HG02571 (cell line): ENCODE measurements around the gene RFC1.
"Not testable (repeated sequence)": the region's sequence is repeated elsewhere in the genome, so short reads cannot be mapped to it uniquely, and the experiment has no call there.

Experiments used
- ATAC-seq: cut with Tn5 transposase; IDR thresholded peaks from one replicate; pipeline ENCODE4 v1.9.1; 2021; ENCODE audit warnings: mild to moderate bottlenecking, moderate library complexity; ENCODE audit not compliant: unreplicated experiment

RFC1 gene

DNA sequence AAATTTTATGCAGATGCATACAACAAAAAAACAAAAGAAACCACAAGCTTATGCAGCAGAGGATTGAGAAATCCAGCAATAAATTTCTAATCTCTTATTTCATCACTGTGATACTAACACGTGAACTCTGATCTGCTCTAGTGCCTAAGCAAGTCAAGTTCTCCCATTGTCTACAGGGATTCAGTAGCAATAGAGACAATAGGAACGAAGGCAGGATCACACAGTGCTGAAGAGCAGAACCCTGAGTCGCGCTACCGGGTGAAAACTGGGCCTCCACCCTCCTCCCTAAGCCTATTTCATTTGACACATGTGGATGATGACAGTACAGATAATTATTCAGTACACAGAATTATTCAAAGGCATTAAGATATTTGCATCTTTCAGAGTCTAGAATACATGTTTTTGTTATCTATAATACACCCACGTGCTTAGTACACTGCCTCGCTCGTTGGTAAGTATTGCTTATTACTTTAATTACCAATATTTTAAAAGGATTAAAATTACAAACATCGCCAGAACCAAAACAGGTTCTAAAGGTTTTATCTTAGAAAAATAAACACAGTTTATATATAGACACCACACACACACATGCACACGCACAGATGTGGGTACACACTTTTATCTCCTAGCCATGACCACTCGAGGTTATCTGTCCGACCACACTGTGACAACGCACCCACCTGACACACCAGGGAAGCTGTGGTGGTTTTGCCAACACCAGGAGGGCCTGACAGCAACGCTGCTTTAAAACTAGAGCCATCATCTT lies 60.1 kb downstream of the RFC1 start:
- no peak for ATAC-seq

DNA sequence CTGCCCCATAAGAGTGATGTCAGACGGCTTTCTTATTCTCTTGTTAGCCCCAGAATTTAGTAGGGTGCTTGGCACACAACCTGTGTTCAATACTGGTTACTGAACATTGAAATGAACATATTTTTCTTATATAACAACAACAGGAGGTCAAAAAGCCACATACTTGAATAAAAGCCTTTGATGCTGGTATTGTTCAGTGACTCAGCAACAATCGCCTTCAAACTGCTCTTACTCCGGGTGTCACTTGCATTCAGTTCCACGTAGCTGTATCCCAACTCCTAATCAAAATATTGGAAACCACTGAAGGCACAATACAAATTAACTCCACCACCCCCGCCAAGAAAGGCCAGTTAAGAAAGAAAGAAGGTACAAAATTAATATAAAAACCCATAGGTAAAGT lies 61.5 kb downstream of the RFC1 start:
- ATAC-seq, result no peak

DNA sequence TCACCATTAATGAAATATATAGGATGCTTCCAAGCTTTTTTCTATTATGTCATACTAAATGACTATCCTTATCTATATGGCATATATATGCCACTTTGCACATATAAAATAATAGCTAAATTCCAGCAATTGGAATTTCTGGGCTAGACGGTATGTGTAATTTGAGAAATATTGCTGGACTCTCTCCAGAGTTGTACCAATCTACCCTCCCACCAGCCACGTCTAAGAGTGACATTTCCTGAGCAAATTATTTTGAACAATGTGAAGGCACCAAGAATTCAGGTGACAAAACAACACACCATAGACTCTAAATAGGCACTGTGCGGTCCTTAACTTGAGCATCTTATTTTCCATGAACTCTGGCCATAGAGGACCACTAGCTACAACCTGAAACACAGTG lies 62.3 kb downstream of the RFC1 start:
- ATAC-seq, result no peak

DNA sequence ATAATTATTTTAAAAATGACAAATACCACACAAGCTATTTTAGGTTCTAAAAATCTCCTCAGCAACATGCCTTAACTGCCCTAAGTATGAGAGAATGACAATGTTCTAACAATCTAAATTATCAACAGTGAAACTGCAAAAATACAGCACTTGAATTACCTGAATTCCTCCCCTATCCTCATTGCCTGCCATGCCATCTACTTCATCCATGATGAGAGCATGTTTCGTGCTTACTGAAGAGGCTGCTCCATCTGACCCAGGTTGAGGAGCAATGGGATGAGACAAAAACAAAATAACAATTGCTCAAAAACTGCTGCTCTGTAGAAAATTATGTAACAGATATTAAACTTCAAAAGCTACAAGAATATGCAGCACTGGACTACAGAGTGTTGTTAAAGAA lies 63.3 kb downstream of the RFC1 start:
- no peak for ATAC-seq

DNA sequence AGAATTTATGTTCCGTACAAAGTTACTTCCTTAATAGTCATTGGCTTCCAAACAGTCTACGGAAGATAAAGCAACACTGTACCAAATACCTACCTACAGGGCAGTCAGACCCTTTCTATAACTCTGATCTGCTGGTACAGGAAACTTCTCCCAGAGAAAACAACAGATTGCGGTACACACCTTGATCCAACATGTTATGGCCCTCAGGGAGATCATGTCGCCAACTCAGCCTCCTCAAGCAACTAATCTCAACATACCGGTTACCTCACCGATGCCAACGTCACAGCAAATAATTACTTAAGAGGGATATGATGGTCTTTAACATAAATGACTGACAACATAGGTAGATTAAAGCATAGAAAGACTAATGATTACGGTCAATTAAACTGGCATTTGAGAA lies 70.4 kb downstream of the RFC1 start:
- no peak for ATAC-seq

DNA sequence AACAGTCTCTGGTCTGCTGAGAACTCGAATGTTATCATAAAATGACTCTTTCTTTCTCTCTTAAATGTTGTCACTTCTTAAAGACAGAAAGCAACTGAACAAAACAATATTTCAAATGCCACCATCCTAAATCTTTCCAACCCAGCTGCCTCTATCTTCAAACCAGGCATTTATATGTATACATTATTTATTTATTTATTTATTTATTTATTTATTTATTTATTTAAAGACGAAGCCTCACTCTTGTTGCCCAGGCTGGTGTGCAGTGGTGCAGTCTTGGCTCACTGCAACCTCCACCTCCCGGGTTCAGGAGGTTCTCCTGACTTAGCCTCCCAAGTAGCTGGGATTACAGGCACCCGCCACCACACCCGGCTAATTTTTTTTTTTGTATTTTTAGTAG lies 73.7 kb downstream of the RFC1 start:
- not testable (repeated sequence) for ATAC-seq

DNA sequence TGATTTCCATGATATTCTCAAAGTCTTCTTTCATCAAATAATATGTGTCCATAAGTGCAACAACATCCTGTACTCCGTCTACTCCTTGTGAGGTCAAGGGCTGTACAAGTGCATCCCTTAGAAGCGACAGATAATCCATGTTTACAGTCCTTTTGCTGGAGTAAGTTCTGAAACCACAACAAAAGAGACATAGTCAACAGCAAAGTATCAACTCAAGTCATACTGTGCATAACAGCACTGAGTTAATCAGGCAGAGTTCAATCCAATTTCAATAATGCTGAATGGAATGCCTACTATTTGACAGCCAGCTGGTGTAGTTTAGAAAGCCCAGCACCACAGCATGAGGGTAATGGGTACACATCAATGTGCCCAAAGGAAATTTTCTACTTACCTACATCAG lies 74.5 kb downstream of the RFC1 start:
- no peak for ATAC-seq

DNA sequence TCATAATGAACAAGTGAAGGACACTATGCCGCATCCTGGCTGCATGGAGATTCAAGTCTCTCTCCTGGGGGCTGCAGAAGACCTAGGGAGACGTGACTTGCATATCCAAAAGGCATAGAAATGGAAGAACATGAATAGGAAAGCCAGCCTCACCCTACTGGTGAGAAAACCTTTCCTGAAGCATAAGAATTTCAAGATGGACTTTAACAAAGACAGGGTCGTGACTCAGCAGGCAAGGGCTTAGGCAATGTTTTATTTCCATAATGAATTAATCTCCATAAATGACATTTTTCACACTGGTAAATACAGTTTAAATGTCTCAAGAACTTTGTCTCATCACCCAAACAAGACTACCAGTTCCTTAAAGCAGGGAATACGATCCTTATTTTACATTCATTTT lies 78.9 kb downstream of the RFC1 start:
- ATAC-seq, result no peak

DNA sequence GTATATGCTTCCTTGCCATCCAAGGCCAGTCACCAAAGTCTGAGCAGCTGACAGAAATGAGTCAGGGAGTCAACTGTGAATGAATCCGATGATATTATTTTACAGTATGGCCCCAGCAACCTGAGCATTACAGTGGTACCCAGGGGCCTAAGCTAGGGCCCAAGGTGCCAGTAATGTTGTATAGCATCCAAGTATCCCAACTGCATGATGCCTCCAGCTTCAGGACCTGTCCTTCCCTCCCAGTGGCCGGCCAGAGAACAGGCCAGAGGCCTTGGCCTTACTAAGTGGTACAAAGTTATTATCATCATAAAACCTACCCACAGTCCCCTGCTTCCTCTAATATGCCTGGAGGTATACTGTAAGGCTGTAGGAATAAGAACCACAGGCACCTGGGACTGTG lies 79.9 kb downstream of the RFC1 start:
- ATAC-seq, result no peak

DNA sequence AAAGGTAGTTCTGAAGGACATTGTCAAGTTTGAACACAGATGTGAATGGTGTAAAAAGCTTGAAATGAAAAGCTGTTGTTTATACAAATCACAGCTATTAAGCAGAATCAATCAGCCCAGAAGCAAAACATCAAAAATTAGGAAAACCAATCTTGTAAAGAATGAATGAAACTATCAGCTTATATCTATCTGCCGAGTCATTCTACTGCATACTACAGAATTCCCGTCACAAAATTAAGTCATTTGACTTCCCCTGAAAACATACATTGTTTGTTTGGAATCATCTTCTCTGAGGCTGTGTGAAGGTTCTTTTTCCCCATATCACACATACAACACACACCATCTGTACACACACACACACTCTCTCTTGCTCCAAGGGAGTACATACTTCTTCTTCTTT lies 80.3 kb downstream of the RFC1 start:
- no peak for ATAC-seq

DNA sequence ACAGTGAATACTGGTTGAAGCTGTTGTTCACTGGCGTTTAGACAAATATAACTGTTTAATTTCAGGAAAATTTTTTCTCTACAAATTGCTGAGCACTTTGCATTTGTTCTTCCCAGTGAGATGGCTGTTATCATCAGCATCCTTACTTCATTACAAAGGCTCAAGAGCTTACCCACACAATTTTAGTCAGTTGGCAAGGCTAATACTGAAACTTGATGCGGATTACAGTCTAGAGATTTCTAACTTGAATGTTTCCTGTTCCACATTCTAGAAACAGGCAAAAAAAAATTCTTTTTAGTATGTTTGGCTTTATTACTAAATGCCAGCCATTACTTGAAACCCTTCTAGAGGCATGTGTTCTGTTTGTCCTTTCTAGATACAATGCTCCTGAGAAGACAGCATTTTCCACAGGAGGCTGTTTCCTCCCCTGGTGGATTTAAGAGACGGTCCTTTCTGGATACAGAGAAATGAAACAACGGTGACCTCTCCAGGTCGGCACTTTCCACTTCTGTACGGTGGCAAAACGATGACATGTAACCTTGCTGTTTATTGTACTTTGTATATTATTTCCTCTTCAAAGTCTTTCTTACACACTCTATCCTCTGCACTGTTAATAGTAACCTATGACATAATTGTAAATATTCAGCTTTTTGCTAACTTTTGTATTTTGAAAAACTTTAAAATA lies 80.9 kb downstream of the RFC1 start:
- no peak for ATAC-seq

DNA sequence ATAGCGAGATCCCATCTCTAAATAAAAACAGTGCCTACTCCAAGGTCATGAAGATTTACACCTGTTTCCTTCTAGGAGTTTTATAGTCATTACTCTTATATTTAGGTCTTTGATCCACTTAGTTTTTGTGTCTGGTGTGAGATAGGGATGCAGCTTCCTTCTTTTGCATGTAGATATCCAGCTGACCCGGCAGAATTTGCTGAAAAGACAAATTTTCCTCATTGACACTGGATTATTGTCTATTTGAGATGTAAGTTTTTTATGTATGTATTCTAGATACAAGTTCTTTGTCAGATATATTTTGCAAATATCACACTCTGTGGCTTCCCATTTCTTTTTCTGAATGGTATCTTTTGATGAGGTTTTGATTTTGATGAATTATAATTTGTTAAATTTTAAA lies 85.4 kb downstream of the RFC1 start:
- no peak for ATAC-seq

DNA sequence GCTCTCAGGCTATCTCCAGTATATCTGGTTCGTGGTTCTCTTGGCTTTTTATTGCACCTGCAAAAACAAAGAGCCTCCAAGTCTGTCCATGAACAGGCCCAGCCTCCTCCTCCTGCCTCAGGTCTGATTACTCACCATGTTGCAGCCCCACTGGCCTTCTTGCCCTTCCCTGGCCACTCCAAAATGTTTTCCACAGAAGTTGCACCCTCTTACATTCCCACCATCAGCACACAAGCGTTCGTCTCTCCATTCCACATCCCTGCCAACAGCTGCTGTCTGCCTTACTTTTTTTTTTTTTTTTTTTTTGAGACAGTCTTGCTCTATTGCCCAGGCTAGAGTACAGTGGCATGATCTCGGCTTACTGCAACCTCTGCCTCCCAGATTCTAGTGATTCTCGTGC lies 86.7 kb downstream of the RFC1 start:
- ATAC-seq, result no peak

DNA sequence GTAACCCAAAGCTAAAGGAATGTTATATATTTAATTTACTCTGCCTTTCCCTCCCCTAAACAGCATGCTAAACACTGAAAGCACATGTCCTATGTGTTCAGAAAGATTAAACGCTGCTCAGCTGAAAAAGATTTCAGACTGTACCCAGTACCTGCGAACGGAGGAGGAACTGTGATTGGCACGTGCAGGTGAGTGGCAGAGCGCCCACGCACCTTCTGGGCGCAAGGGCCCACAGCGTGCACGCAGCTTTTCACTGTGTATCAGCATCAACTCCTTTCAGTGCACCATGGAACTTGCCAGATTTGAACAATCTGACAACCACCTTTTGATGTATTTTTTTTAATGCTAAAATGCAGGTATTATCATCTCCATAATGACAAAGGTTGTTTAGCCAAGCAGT lies 87.7 kb downstream of the RFC1 start:
- no peak for ATAC-seq

DNA sequence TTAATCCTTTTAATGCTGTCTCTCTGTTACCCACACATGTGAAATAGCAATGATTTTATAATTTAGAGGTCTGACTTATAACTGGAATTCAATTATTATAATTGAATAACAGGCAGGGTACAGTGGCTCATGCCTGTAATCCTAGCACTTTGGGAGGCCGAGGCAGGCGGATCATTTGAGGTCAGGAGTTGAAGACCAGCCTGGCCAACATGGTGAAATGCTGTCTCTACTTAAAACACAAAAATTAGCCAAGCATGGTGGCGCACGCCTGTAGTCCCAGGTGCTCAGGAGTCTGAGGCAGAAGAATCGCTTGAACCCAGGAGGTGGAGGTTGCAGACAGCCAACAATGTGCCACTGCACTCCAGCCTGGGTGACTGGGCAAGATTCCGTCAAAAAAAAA lies 88.5 kb downstream of the RFC1 start:
- ATAC-seq, result not testable (repeated sequence)

DNA sequence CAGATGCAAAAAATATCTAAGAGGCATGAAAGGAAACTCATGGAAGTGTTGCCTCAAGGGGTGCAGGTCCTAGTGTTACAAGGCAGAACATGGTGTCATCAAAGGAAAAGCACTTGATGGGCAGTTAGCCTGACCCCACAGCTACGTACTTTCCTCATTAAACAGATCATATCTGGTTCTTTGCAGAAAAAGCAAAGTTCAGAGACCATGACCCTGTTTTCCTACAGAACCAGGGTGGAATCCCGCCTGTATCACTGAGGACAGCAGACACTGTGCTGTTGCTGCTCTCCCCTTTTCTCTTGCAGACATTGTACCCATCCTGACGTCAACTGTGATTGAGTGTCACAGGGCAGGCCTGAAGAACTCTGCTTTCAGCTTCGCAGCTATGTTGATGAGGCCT lies 91.7 kb downstream of the RFC1 start:
- no peak for ATAC-seq

DNA sequence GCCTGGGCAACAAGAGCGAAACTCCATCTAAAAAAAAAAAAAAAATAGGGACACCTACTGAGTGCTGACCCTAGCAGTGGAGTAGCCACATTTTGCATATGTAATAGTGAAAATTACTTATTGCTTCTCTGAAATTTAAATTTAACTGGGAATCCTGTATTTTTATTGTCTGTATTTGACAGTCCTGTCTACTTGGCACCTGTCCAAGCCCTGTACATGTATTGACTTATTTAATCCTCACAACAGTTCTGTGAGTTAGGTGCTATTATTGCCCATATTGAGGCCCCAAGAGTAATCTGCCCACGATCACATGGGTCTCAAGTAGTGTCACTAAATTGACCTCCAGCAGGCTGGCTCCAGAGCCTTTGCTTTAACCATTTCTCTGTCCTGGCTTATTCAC lies 102.3 kb downstream of the RFC1 start:
- ATAC-seq, result no peak

DNA sequence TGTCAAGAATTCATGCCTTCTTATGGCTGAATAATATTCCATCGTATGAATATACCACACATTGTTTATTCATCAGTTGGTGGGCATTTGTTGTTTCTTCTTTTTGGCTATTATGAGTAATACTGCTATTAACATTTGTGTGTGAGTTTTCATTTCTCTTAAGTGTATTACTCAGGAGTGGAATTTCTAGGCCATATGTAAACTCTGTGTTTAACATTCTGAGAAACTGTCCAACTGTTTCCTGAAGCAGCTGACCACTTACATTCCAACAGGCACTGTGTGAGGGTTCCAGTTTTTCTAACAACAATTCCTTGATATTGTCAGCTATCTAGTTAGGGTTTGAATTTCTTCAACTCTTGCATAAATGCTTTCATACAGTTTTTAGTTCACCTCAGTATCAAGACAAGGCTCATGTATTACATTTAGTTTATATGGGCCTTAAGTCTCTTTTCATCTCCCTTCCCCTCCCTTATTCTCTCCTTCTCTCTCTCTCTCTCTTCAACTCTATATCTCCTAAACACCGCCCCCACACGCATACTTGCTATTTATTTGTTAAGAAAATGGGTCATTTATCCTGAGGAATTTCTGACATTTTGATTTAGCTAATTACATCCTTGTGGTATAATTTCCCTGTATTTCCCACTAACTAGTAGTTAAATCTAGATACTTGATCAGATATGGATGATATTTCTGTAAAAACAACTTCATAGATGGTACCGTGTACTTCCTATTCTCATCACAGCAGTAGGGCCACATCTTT lies 106.4 kb downstream of the RFC1 start:
- ATAC-seq, result no peak

DNA sequence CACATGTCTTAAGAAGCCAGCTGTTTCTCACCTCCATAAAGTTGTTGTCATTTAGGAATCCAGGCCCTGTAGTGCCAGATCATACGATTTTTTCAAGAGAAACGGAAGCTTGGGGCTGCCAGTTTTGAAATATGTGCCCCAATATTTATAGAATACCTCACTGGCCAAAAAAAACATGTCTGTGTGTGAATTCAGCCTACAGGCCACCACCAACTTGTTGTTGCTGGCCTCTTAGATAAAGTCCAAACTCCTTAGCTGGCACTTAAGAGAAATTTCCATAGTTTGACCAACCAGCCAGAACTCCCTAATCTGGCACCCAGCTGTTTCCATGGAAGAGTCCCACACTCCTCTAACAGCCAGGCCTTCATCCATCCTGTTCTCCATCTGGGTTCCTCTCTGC lies 109.7 kb downstream of the RFC1 start:
- no peak for ATAC-seq

DNA sequence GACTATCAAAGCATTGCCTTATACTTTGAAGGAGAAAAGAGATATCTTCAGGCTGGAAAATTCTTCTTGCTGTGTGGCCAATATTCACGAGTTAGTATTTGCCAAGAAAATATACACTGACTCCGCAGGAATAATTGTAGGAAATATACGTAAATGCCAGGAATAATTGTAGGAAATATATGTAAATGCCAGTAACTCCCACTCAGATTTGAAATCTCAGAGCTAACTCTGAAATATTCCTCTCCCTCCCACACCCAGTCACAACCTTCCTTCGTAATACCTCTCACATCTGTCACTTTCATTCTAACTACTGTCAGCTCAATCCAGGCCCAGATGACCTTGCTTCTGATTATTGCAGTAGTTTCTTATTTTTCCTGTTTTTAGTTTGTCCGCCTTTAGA lies 110.3 kb downstream of the RFC1 start:
- no peak for ATAC-seq

DNA sequence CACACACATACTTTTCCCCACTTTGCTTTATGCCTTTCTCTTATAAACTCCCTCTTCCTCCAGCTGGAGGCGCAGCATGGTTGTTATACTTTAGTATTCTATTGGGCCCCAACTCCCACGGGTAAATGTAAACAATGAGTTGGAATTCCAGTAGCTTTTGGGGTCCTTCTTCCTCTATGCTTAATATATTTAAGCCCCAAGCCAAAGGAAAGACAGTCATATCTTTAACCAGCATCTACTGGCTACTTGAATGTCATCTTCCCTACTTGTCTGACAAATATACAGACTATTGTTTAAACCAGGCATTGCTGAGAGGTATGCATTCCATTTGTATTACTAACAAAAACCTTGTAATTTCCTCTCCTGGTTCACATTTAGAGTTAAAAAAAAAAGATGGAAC lies 110.9 kb downstream of the RFC1 start:
- no peak for ATAC-seq

DNA sequence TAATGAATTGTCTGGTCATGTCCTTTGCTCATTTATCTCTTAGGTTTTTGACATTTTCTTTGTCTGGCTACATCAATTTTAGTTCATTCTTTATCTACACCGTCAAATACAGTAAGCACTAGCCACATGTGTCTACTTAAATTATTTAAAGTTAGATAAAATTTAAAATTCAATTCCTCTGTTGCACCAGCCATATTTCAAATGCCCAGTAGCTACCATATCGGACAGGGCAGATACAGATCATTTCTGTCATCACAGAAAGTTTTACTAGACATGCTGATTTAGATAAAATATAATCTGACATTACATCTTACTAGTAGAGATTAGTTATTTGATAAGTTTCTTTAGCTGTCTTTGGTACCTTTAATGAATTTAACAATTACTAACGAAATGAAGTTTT lies 122.7 kb downstream of the RFC1 start:
- no peak for ATAC-seq
